ENCODE measurements around the gene GPR141.

Gene GPR141

GRCh38 chr7:37729181-37729580 is 45.6 kb downstream of the GPR141 start:
- no peak overlapping the region for H3K4me3 ChIP-seq (ENCODE audit: low read depth, low read length)
- no peak for TF ChIP-seq CTCF (IDR thresholded peaks at IDR 0.05; ENCODE audit: control insufficient read depth, extremely low read depth, insufficient read depth)
- no peak for DNase-seq (ENCODE audit: low read depth)

- no peak overlapping the region for H3K4me3 ChIP-seq (ENCODE audit: low read depth, low read length)
- TF ChIP-seq CTCF (IDR thresholded peaks at IDR 0.05; ENCODE audit: control insufficient read depth, extremely low read depth, insufficient read depth): no peak
- peak; percentile 19 for DNase-seq (ENCODE audit: low read depth)
Measured at GRCh38 chr7:37730501-37730900, 46.9 kb downstream of the GPR141 start.

- H3K4me3 ChIP-seq (ENCODE audit: low read depth, low read length): no peak overlapping the region
- no peak for DNase-seq (ENCODE audit: low read depth)
- TF ChIP-seq CTCF (IDR thresholded peaks at IDR 0.05; ENCODE audit: control insufficient read depth, extremely low read depth, insufficient read depth): peak; percentile 75
Measured at GRCh38 chr7:37732253-37732652, 48.7 kb downstream of the GPR141 start.

- peak; percentile 59 for DNase-seq (ENCODE audit: low read depth)
- no peak overlapping the region for H3K4me3 ChIP-seq (ENCODE audit: low read depth, low read length)
- TF ChIP-seq CTCF (IDR thresholded peaks at IDR 0.05; ENCODE audit: control insufficient read depth, extremely low read depth, insufficient read depth): no peak
Measured at GRCh38 chr7:37732888-37733287, 49.3 kb downstream of the GPR141 start.

GRCh38 chr7:37735196-37735595 is 51.6 kb downstream of the GPR141 start:
- no peak overlapping the region for H3K4me3 ChIP-seq (ENCODE audit: low read depth, low read length)
- no peak for TF ChIP-seq CTCF (IDR thresholded peaks at IDR 0.05; ENCODE audit: control insufficient read depth, extremely low read depth, insufficient read depth)
- DNase-seq (ENCODE audit: low read depth): no peak

- no peak for DNase-seq (ENCODE audit: low read depth)
- TF ChIP-seq CTCF (IDR thresholded peaks at IDR 0.05; ENCODE audit: control insufficient read depth, extremely low read depth, insufficient read depth): no peak
- H3K4me3 ChIP-seq (ENCODE audit: low read depth, low read length): no peak overlapping the region
Measured at GRCh38 chr7:37738321-37738720, 54.8 kb downstream of the GPR141 start.

- TF ChIP-seq CTCF (IDR thresholded peaks at IDR 0.05; ENCODE audit: control insufficient read depth, extremely low read depth, insufficient read depth): no peak
- DNase-seq (ENCODE audit: low read depth): no peak
- H3K4me3 ChIP-seq (ENCODE audit: low read depth, low read length): no peak overlapping the region
Measured at GRCh38 chr7:37740398-37740797, 56.8 kb downstream of the GPR141 start.
